Stimulated activated CD4-positive, alpha-beta T cell treated with anti-CD3 and anti-CD28 coated beads, Interleukin-15, amount 100 ng/mL, for 24 hours (primary cell): ENCODE measurements around the gene INAFM1.
A peak's percentile ranks its signal among the peaks of the same experiment; 100 is the strongest.

ENCODE experiments used
- DNase-seq: peaks from one replicate; pipeline ENCODE4 v3.0.0-alpha.2; 2020

INAFM1 gene

DNA sequence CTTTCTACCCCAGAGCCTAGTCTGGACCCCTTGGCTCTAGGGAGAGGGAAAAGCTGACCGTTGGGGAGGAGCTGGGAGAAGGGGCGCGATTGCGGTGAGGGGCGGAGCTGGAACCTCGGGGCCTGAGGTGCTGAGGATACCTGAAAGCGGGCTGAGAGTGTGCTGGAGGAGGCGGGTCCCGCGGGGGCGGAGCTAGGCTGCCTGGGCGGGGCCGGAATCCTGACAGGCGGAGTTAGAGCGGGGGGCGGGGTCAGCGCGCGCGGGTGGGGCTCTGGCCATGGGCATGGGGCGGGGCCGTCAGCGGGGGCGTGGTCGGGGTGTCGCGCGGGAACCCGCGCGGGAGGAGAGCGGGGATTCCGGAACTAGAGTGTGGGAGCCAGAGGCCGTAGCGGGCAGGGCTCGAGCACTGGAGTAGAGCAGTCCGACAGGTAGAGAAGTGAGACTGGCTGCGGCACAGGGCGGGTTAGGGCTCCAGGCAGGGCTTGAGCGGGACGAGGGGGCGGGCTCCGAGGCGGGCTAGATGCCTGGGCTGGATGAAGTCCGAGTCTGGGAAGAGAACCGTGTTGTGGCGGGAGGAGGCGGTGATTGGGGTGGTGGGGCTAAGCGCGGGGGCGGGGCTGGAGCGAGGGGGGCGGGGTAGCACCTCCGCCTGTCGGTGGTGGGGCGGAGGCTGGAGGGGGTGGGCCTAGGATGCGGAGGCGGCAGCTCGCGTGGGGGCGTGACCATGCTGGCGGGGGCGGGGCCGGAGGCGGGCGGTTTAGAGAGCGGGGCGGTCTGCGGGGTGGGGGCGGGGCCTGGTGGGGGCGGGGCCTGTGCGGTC lies at the start of gene INAFM1:
Gene INAFM1, plus strand, starts transcription at position 815 of the 820 bp plus-strand sequence. CDS start 35 bp downstream, outside the sequence.
- DNase-seq: peak; percentile 100

DNA sequence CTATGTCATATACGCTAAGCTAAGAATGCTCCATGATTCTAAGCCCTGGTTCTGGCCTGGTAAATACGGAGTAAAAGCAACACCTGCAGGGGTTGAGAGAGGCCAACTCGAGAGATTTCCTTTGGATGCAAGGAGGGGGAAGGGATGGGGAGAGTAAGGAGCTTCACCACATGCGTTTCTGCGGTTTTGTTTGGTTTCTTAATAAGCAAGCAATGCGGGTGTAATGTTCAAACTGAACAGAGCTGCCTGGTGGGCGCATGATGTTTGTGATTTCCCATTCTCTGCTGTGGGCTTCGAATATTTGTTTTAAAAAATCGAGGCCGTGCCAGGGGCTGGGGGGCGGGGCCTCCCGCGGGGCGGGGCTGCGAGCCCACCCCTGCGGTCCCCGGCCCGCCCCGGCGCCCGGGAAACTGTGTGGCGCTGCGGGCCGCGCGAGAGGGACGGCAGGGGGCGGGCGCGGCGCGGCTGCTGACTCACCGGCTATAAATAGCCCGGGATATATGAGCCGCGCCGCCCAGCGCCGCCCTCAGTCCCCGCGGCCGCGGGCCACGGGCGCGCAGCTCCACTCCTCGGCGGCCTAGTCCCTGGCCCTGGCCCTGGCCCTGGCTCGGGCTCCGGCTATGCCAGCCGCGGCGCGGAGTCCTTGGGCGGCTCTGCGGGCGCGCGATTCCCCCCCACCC lies 48.8 kb upstream of the INAFM1 start:
- peak; percentile 84 for DNase-seq

- DNase-seq: peak; percentile 64
Measured at GRCh38 chr19:47226426-47227351, 48.0 kb upstream of the INAFM1 start.

GRCh38 chr19:47227352-47228167 lies 47.1 kb upstream of the INAFM1 start:
- DNase-seq: peak; percentile 59

DNA sequence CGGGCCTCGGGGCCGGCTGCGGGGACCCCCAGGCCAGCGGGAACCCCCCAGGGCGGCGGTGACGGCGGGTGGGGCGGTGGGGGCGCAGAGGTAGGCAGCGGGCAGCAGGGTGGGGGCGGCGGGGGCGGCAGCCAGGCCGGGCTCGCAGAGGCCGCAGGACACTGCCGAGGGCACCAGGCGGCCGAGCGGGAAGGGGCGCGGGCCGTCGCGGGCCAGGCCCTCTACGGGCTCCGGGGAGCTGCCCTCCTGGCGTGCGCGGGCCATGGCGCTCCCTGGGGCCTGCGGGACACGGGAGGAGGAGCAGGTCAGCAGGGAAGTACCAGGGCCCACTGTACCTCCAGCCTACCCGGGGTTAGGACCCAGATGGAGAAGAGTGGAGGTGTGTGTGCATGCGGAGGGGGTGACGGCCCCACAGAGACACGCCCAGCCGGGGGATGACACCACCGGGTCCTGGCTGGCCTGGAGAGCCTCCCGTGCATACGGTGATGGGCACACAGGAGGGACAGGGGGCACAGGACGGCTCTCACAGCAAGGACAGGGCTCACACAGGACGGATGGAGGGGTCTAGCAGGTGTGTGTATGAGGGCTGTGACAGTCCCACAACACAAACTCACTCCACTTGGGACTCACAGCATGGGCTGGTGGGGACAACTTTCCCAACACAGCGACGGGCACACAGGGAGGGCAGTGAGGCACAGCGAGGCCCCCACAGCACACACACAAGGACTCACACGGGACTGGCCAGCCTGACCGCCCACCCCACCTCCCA lies 46.3 kb upstream of the INAFM1 start:
- DNase-seq: peak; percentile 54

- DNase-seq: peak; percentile 24
Measured at GRCh38 chr19:47228937-47229675, 45.6 kb upstream of the INAFM1 start.

- peak; percentile 34 for DNase-seq
Measured at GRCh38 chr19:47229676-47230053, 45.0 kb upstream of the INAFM1 start.

GRCh38 chr19:47230054-47230920 lies 44.4 kb upstream of the INAFM1 start:
- peak; percentile 78 for DNase-seq

GRCh38 chr19:47230921-47231214 lies 43.8 kb upstream of the INAFM1 start, which contains the start of gene BBC3:
Gene BBC3 (minus strand): TSS chr19:47231199. CDS start chr19:47228431, 2,768 bp downstream.
- DNase-seq: no peak

DNA sequence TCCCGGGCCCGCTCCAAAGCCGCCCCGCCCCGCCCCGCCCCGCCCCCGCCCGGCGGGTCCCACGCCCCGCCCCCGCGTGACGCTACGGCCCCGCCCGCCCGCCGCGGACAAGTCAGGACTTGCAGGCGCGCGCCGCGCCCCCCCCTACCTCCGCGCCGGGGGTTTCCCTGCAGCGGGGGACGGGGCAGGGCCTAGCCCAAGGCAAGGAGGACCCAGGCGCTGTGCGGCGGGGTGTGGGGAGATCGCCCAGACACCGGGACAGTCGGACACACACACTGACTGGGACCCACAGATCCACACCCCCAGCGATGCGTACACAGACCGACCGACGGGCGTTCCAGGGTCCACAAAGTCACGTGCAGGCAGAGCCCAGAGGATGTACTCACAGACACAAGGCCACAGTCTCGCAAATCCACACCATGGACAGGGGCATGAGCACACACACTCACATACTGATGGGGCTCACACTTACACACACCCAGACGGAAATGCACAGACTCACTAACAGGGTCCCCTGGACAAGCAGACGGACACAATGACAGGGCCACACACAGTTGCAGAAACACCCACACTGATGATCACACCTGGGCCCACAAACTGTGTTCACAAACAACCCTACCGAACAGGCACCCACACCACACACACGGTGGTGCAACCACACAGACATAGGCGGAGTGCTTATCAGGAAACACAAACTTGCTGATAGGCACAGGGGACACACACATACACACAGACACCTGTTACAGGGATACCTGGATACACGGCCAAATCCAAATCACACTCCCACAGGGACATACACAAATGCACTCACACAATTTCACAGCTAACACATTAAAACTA lies 43.2 kb upstream of the INAFM1 start:
- DNase-seq: peak; percentile 91

- peak; percentile 46 for DNase-seq
Measured at GRCh38 chr19:47232422-47233211, 42.1 kb upstream of the INAFM1 start.

GRCh38 chr19:47236072-47236675 lies 38.5 kb upstream of the INAFM1 start:
- DNase-seq: no peak

- no peak for DNase-seq
Measured at GRCh38 chr19:47239152-47239551, 35.5 kb upstream of the INAFM1 start.

- peak; percentile 61 for DNase-seq
Measured at GRCh38 chr19:47239610-47240296, 34.9 kb upstream of the INAFM1 start.

GRCh38 chr19:47240556-47240955 lies 34.1 kb upstream of the INAFM1 start:
- DNase-seq: no peak

GRCh38 chr19:47240996-47241918 lies 33.4 kb upstream of the INAFM1 start:
- DNase-seq: peak; percentile 87
